ENCODE results near the gene CSE1L.
"Not testable (repeated sequence)": the region's sequence is repeated elsewhere in the genome, so short reads cannot be mapped to it uniquely, and the experiment has no call there.

CSE1L gene

DNA sequence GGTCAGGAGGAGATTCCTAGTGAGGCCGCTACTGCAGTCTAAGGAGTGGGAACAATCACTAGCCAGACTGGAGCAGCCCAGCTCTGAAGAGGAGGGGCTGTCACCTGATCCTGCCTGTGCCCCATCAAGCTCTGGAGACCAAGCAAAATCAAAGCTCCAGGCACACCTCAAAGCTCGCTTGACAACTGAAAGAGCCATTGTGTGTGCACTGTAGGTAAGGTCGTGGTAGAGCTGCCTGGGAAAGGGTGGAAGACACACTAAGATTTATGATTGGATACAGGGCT lies 58.2 kb downstream of the CSE1L start:
- Histone ChIP-seq H3K27me3 (replicated peaks; ENCODE audit: control insufficient read depth, insufficient read depth, low read length) (no peaks in the 10 kb centered on the region), H3K9ac (ENCODE audit: low read length) (no peak overlapping the region), H3K4me3 (ENCODE audit: low read length) (no peak overlapping the region), H3K9me3 (ENCODE audit: control insufficient read depth, low read length) (no peaks in the 10 kb centered on the region), H3K36me3 (ENCODE audit: control insufficient read depth, insufficient read depth, low read length, severe bottlenecking) (peaks cover 45% of the 10 kb centered on the region), H3K4me1 (ENCODE audit: control insufficient read depth, insufficient read depth, low read length) (no peaks in the 10 kb centered on the region)
- no peak for DNase-seq (ENCODE audit: low read depth)

DNA sequence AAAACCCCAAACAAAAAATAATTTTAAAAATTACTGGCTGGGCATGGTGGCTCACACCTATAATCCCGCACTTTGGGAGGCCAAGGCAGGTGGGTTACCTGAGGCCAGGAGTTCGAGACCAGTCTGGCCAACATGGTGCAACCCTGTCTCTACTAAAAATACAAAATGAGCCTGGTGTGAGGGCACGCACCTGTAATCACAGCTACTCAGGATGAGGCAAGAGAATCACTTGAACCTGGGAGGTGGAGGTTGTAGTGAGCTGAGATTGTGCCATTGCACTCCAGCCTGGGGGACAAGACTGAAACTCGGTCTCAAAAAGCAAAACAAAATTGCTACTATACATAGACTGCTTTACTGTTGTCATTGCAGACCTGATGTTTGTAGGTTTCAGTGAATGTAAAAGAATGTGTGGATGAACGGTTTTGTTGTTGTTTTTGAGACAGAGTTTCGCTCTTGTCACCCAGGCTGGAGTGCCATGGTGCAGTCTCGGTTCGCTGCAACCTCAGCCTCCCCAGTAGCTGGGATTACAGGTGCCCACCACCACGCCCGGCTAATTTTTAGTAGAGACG lies 59.0 kb downstream of the CSE1L start:
- not testable (repeated sequence) for H3K4me3 ChIP-seq (ENCODE audit: low read length); H3K9ac ChIP-seq (ENCODE audit: low read length); DNase-seq (ENCODE audit: low read depth); H3K27me3 ChIP-seq (replicated peaks; ENCODE audit: control insufficient read depth, insufficient read depth, low read length); H3K4me1 ChIP-seq (ENCODE audit: control insufficient read depth, insufficient read depth, low read length); H3K9me3 ChIP-seq (ENCODE audit: control insufficient read depth, low read length)
- H3K36me3 ChIP-seq (ENCODE audit: control insufficient read depth, insufficient read depth, low read length, severe bottlenecking), result peaks cover 45% of the 10 kb centered on the region

GRCh38 chr20:49106328-49106727 lies 60.2 kb downstream of the CSE1L start:
- no peaks in the 10 kb centered on the region for H3K4me1 ChIP-seq (ENCODE audit: control insufficient read depth, insufficient read depth, low read length)
- H3K36me3 ChIP-seq (ENCODE audit: control insufficient read depth, insufficient read depth, low read length, severe bottlenecking), result peaks cover 37% of the 10 kb centered on the region
- DNase-seq (ENCODE audit: low read depth), result no peak
- H3K9ac ChIP-seq (ENCODE audit: low read length), result no peak overlapping the region
- H3K4me3 ChIP-seq (ENCODE audit: low read length), result no peak overlapping the region
- H3K9me3 ChIP-seq (ENCODE audit: control insufficient read depth, low read length), result no peaks in the 10 kb centered on the region
- no peaks in the 10 kb centered on the region for H3K27me3 ChIP-seq (replicated peaks; ENCODE audit: control insufficient read depth, insufficient read depth, low read length)

DNA sequence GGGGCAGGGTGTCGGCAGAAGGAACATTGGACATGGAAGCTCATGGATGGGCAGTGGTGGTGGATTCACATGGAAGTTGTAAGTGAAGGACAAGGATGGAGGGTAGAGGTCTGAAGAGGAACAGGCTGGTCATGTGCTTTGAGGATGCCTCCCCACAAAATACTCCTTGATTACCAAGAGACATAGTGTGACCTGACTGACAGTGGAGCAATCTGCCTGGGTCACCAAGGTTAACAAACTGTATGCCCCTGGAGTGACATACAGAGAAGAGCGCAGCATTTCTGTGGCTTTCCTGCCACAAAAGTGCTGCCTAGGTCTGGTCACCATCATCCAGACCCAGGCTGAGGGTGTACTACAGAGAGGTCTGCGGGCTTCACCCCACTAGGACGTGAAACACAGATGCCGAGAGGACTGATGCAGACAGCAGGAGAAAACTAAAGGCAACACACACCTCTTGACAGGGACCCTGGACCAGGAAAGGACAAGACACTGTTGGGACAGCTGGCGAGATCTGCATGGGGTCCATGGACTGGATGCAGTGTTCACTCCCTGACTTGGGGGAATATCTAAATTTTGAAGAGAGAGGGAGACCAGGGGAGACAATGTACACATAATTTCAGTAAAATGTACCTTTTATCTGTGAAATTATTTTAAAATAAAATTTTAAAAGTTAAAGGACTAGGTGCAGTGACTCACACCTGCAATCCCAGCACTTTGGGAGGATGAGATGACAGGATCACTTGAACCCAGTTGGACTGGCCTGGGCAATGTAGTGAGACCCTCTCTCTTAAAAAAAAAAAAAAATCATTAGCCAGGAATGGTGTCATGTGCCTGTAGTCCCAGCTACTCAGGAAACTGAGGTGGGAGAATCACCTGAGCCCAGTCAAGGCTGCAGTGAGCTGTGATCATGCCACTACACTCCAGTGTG lies 64.9 kb downstream of the CSE1L start:
- no peak overlapping the region for H3K4me3 ChIP-seq (ENCODE audit: low read length)
- no peak overlapping the region for H3K9ac ChIP-seq (ENCODE audit: low read length)
- H3K27me3 ChIP-seq (replicated peaks; ENCODE audit: control insufficient read depth, insufficient read depth, low read length), result no peaks in the 10 kb centered on the region
- no peaks in the 10 kb centered on the region for H3K9me3 ChIP-seq (ENCODE audit: control insufficient read depth, low read length)
- no peak for DNase-seq (ENCODE audit: low read depth)
- H3K4me1 ChIP-seq (ENCODE audit: control insufficient read depth, insufficient read depth, low read length), result no peaks in the 10 kb centered on the region
- H3K36me3 ChIP-seq (ENCODE audit: control insufficient read depth, insufficient read depth, low read length, severe bottlenecking), result peaks cover 40% of the 10 kb centered on the region

DNA sequence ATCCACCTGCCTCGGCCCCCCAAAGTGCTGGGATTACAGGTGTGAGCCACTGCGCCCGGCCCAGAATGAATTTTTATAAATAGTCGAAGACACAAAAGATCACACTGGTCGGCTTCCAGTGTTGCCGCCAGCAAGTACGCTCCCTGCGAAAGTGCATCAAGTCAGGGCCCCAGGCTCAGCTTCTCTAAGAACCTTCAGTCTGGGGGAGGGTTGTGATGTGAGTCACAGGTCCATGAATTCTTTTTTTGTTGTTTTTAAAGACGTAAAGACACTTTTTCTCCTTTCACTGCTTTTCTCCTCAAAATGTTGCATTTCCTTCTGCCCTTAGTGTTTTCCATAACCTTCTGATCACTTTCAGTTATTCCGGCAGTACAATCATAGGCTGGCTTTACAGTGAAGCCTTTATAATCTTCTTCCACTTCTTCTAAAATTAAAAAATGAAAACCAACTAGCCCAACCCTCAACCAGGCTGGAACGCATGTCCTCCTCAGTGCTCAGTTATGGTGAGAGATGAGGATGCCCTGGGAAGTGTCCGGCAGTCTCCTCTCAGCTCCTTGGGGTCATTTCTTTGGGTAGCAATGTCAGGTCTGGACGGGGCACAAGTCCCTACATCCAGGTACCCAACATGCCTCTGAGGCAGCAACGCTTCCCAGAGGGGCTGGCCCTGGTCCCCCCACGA lies 66.6 kb downstream of the CSE1L start:
- peaks cover 57% of the 10 kb centered on the region for H3K36me3 ChIP-seq (ENCODE audit: control insufficient read depth, insufficient read depth, low read length, severe bottlenecking)
- H3K9me3 ChIP-seq (ENCODE audit: control insufficient read depth, low read length), result no peaks in the 10 kb centered on the region

DNA sequence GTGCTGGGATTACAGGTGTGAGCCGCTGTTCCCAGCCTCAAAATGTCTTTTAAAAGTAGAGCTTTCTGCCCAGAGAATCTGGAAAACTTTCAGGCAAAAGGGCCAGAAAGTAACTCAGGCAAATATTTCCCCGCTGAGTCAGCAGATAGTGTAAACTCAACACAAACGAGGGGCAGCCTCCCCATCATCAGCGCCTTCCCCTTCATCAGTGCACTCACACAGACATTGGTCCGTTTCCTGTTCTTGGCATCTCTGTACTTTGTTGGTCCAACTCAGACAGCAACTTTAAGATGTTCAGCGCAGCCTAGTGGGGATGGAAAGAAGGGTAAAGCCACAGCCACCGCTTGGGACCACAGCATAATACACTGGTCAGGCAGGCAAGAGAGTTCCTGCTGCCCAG lies 69.5 kb downstream of the CSE1L start:
- H3K27me3 ChIP-seq (replicated peaks; ENCODE audit: control insufficient read depth, insufficient read depth, low read length), result no peaks in the 10 kb centered on the region
- no peak for DNase-seq (ENCODE audit: low read depth)
- H3K36me3 ChIP-seq (ENCODE audit: control insufficient read depth, insufficient read depth, low read length, severe bottlenecking), result peaks cover 78% of the 10 kb centered on the region
- H3K4me1 ChIP-seq (ENCODE audit: control insufficient read depth, insufficient read depth, low read length), result no peaks in the 10 kb centered on the region
- H3K9ac ChIP-seq (ENCODE audit: low read length), result no peak overlapping the region
- no peak overlapping the region for H3K4me3 ChIP-seq (ENCODE audit: low read length)
- no peaks in the 10 kb centered on the region for H3K9me3 ChIP-seq (ENCODE audit: control insufficient read depth, low read length)

More for the DNA sequence above, 66.6 kb downstream of the CSE1L start:
- DNase-seq (ENCODE audit: low read depth), result peak; percentile 30
- no peaks in the 10 kb centered on the region for H3K27me3 ChIP-seq (replicated peaks; ENCODE audit: control insufficient read depth, insufficient read depth, low read length)
- no peaks in the 10 kb centered on the region for H3K4me1 ChIP-seq (ENCODE audit: control insufficient read depth, insufficient read depth, low read length)
- no peak overlapping the region for H3K9ac ChIP-seq (ENCODE audit: low read length)
- H3K4me3 ChIP-seq (ENCODE audit: low read length), result no peak overlapping the region

DNA sequence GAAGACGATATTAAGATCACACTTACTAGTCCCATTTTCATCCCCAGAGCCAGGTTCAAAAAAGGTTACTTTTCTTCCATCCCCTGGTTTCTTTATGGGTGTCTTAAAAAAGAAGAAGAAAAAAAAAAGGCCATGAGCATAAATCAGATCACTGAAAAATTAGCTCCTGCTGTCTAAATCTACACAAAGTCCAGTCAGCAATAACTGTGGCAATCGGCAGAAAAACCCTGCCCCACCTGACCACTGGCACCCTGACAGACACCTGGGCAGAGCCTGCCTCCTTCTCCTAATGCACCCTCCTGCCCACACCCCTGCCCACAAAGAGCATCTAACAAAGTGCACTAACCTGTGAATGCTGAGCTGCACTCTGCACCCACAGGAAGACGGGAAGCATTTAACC lies 72.2 kb downstream of the CSE1L start:
- Histone ChIP-seq H3K9me3 (ENCODE audit: control insufficient read depth, low read length) (no peaks in the 10 kb centered on the region), H3K36me3 (ENCODE audit: control insufficient read depth, insufficient read depth, low read length, severe bottlenecking) (peaks cover 88% of the 10 kb centered on the region), H3K27me3 (replicated peaks; ENCODE audit: control insufficient read depth, insufficient read depth, low read length) (no peaks in the 10 kb centered on the region), H3K4me3 (ENCODE audit: low read length) (no peak overlapping the region), H3K4me1 (ENCODE audit: control insufficient read depth, insufficient read depth, low read length) (no peaks in the 10 kb centered on the region), H3K9ac (ENCODE audit: low read length) (no peak overlapping the region)
- DNase-seq (ENCODE audit: low read depth), result no peak

DNA sequence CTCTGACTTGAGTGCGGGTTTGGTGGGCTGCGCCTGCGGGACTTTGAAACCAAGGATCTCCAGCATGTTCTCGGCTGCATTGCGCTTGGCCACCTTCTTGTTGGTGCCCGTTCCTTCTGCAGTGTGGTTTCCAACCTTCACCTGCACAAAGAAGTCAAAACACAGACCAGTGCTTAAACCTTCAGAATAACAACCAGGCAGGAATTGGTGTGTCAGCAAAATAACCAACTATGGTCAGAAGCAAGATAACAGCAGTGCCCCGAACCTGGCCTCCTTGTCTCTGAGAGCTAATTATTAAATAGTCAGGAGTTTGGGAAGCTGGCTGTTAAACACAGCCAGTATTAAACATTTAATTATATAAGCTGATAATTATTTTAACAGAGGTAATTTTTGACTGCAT lies 73.9 kb downstream of the CSE1L start:
- peaks cover 86% of the 10 kb centered on the region for H3K36me3 ChIP-seq (ENCODE audit: control insufficient read depth, insufficient read depth, low read length, severe bottlenecking)
- DNase-seq (ENCODE audit: low read depth), result no peak
- no peaks in the 10 kb centered on the region for H3K27me3 ChIP-seq (replicated peaks; ENCODE audit: control insufficient read depth, insufficient read depth, low read length)

GRCh38 chr20:49122920-49123319 lies 76.8 kb downstream of the CSE1L start:
- Histone ChIP-seq H3K36me3 (ENCODE audit: control insufficient read depth, insufficient read depth, low read length, severe bottlenecking) (peaks cover 62% of the 10 kb centered on the region), H3K9me3 (ENCODE audit: control insufficient read depth, low read length) (no peaks in the 10 kb centered on the region), H3K4me3 (ENCODE audit: low read length) (no peak overlapping the region), H3K4me1 (ENCODE audit: control insufficient read depth, insufficient read depth, low read length) (no peaks in the 10 kb centered on the region), H3K27me3 (replicated peaks; ENCODE audit: control insufficient read depth, insufficient read depth, low read length) (no peaks in the 10 kb centered on the region), H3K9ac (ENCODE audit: low read length) (no peak overlapping the region)
- no peak for DNase-seq (ENCODE audit: low read depth)

More for the DNA sequence above, 73.9 kb downstream of the CSE1L start:
- Histone ChIP-seq H3K4me1 (ENCODE audit: control insufficient read depth, insufficient read depth, low read length) (no peaks in the 10 kb centered on the region), H3K4me3 (ENCODE audit: low read length) (no peak overlapping the region), H3K9ac (ENCODE audit: low read length) (no peak overlapping the region), H3K9me3 (ENCODE audit: control insufficient read depth, low read length) (no peaks in the 10 kb centered on the region)

DNA sequence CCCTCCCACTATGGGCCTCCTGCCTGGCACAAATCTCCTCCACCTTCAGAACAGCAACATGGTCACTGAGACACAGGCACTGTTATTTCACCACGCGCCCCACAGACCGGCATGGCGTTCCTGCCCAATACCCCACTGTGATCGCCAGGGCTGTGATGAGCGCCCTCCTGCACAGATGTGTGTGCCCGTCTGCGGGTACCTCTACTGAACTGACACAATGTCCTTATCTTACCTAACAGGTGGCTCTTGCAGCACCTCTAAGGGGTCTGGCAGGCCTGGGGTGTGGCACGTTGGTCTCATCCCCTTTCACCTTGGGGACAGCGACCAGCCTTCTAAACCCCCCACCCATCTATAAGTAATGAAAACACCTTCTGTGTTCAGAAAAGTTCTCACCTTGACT lies 77.9 kb downstream of the CSE1L start:
- Histone ChIP-seq H3K4me1 (ENCODE audit: control insufficient read depth, insufficient read depth, low read length) (no peaks in the 10 kb centered on the region), H3K9me3 (ENCODE audit: control insufficient read depth, low read length) (no peaks in the 10 kb centered on the region), H3K9ac (ENCODE audit: low read length) (no peak overlapping the region), H3K27me3 (replicated peaks; ENCODE audit: control insufficient read depth, insufficient read depth, low read length) (no peaks in the 10 kb centered on the region), H3K4me3 (ENCODE audit: low read length) (no peak overlapping the region), H3K36me3 (ENCODE audit: control insufficient read depth, insufficient read depth, low read length, severe bottlenecking) (peaks cover 51% of the 10 kb centered on the region)
- DNase-seq (ENCODE audit: low read depth), result no peak

DNA sequence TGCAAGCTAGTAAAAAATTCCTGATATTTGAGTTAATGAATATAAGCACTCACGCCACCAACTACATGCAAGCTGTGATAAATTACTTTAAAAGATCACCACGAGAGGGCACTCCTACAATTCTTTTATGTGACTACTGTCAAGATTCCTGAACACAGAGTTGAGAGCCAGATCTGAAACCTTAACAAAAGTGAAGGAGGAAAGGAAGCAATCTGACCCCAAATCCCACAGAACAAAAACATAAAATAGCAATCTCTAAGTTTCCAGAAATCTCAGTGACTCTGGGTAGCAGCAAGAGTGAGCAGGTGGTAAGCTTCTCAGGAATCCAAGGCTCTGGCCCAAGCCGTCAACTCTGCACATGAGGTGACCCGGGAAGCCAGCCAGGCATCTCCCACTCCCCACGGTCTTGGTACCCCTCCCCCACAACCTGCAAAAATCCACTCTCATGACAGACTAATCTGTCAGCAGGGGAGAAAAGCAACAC lies 86.9 kb downstream of the CSE1L start:
- Histone ChIP-seq H3K27me3 (replicated peaks; ENCODE audit: control insufficient read depth, insufficient read depth, low read length) (no peaks in the 10 kb centered on the region), H3K9me3 (ENCODE audit: control insufficient read depth, low read length) (no peaks in the 10 kb centered on the region), H3K4me3 (ENCODE audit: low read length) (no peak overlapping the region), H3K4me1 (ENCODE audit: control insufficient read depth, insufficient read depth, low read length) (peaks cover 4% of the 10 kb centered on the region), H3K36me3 (ENCODE audit: control insufficient read depth, insufficient read depth, low read length, severe bottlenecking) (peaks cover 46% of the 10 kb centered on the region), H3K9ac (ENCODE audit: low read length) (no peak overlapping the region)
- peak; percentile 89 for DNase-seq (ENCODE audit: low read depth)

All from adipocyte (in vitro differentiated cells).